T-helper 1 cell treated with Interleukin-12 subunit alpha and Interleukin-12 subunit beta and Interleukin-4 antibody, amounts not matched to agents 30 ng/mL and 1 ng/mL, for 36 hours (primary cell): ENCODE results near the gene HM13. TPM values are rescaled to one million over a fixed set of nuclear protein-coding genes. Genes with fewer than 3 reads are reported as not detected.
"Not testable (repeated sequence)": the region's sequence is repeated elsewhere in the genome, so short reads cannot be mapped to it uniquely, and the experiment has no call there.

ENCODE experiments used
- intact Hi-C: fragments of 100-400 bp; cut with micrococcal nuclease; formaldehyde crosslinking; loops from one replicate; pipeline ENCODE4 v1.15.1; 2024
- total RNA-seq: library from RNA; stranded (reverse); gene quantifications from 2 replicates; pipeline ENCODE4 v1.2.3, GENCODE V29; 2022

The HM13 gene
- total RNA-seq, 1 donor from 2014 or later, result 203 TPM

GRCh38 chr20:31580706-31581105 lies 66.5 kb downstream of the HM13 start:
- intact Hi-C loops, result no loop called here

GRCh38 chr20:31581391-31581790 lies 67.1 kb downstream of the HM13 start:
- intact Hi-C loops, result no loop called here

GRCh38 chr20:31587545-31588389 lies 73.5 kb downstream of the HM13 start:
- intact Hi-C loops, result loop anchor here (2.0 kb wide), 1 partner anchor 17 kb away; the partner anchor contains the start of gene ID1

GRCh38 chr20:31590717-31591225 lies 76.5 kb downstream of the HM13 start:
- intact Hi-C loops, result no loop called here

- intact Hi-C loops, result no loop called here
These were observed 79.2 kb downstream of the HM13 start for GRCh38 chr20:31593221-31594001.

- intact Hi-C loops, result no loop called here
These were observed 79.8 kb downstream of the HM13 start for GRCh38 chr20:31594002-31594557.

GRCh38 chr20:31594558-31595379 lies 80.5 kb downstream of the HM13 start:
- intact Hi-C loops, result no loop called here

- intact Hi-C loops, result no loop called here
These were observed 81.1 kb downstream of the HM13 start for GRCh38 chr20:31595380-31595653.

- intact Hi-C loops, result no loop called here
These were observed 81.6 kb downstream of the HM13 start for GRCh38 chr20:31595654-31596411.

- intact Hi-C loops, result not testable (repeated sequence)
These were observed 82.1 kb downstream of the HM13 start for GRCh38 chr20:31596412-31596715.

- intact Hi-C loops, result no loop called here
These were observed 82.7 kb downstream of the HM13 start for GRCh38 chr20:31596831-31597480.

- intact Hi-C loops, result no loop called here
These were observed 83.2 kb downstream of the HM13 start for GRCh38 chr20:31597481-31597855.

- intact Hi-C loops, result no loop called here
These were observed 88.2 kb downstream of the HM13 start for GRCh38 chr20:31602431-31602778.

GRCh38 chr20:31602779-31603441 lies 88.7 kb downstream of the HM13 start:
- intact Hi-C loops, result no loop called here

GRCh38 chr20:31603822-31604566 lies 89.8 kb downstream of the HM13 start:
- intact Hi-C loops, result loop anchor here (2.0 kb wide), 2 partner anchors 15 to 143 kb away; no protein-coding TSS in a partner anchor

GRCh38 chr20:31604567-31605030 lies 90.4 kb downstream of the HM13 start:
- intact Hi-C loops, result loop anchor here (1.0 to 2.0 kb wide), 6 partner anchors 9 to 144 kb away; partner anchors contain the start of gene HM13

- intact Hi-C loops, result loop anchor here (1.0 to 2.0 kb wide), 6 partner anchors 8 to 144 kb away; partner anchors contain the start of gene HM13
These were observed 91.0 kb downstream of the HM13 start, which contains the start of gene ID1 for GRCh38 chr20:31605031-31605901. Gene ID1, plus strand, starts transcription at chr20:31605289. Its CDS starts 99 bp downstream, at chr20:31605388.
